Measurements from ENCODE around the gene SCN1A.

- TF ChIP-seq EP300 (IDR thresholded peaks at IDR 0.05): no peak
- TF ChIP-seq, protein P1, sequence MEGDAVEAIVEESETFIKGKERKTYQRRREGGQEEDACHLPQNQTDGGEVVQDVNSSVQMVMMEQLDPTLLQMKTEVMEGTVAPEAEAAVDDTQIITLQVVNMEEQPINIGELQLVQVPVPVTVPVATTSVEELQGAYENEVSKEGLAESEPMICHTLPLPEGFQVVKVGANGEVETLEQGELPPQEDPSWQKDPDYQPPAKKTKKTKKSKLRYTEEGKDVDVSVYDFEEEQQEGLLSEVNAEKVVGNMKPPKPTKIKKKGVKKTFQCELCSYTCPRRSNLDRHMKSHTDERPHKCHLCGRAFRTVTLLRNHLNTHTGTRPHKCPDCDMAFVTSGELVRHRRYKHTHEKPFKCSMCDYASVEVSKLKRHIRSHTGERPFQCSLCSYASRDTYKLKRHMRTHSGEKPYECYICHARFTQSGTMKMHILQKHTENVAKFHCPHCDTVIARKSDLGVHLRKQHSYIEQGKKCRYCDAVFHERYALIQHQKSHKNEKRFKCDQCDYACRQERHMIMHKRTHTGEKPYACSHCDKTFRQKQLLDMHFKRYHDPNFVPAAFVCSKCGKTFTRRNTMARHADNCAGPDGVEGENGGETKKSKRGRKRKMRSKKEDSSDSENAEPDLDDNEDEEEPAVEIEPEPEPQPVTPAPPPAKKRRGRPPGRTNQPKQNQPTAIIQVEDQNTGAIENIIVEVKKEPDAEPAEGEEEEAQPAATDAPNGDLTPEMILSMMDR (IDR thresholded peaks at IDR 0.05): no peak
Observed at GRCh38 chr2:166156985-166157490, 29.2 kb upstream of the SCN1A start.

All from upper lobe of left lung (tissue), 4 donors.